ENCODE data around the gene KCNQ1.

KCNQ1 gene

GRCh38 chr11:2674658-2675131 lies 229.9 kb downstream of the KCNQ1 start:
- DNase-seq, result no peak

GRCh38 chr11:2675540-2675939 lies 230.7 kb downstream of the KCNQ1 start:
- no peak for DNase-seq

GRCh38 chr11:2677127-2677526 lies 232.3 kb downstream of the KCNQ1 start:
- DNase-seq, result no peak

GRCh38 chr11:2678396-2678795 lies 233.6 kb downstream of the KCNQ1 start:
- DNase-seq, result no peak

GRCh38 chr11:2679011-2679676 lies 234.3 kb downstream of the KCNQ1 start:
- no peak for DNase-seq

- DNase-seq, result no peak
These were observed 236.8 kb downstream of the KCNQ1 start for GRCh38 chr11:2681408-2682145.

GRCh38 chr11:2683806-2684205 lies 239.0 kb downstream of the KCNQ1 start:
- no peak for DNase-seq

GRCh38 chr11:2684581-2684980 lies 239.8 kb downstream of the KCNQ1 start:
- no peak for DNase-seq

DNA sequence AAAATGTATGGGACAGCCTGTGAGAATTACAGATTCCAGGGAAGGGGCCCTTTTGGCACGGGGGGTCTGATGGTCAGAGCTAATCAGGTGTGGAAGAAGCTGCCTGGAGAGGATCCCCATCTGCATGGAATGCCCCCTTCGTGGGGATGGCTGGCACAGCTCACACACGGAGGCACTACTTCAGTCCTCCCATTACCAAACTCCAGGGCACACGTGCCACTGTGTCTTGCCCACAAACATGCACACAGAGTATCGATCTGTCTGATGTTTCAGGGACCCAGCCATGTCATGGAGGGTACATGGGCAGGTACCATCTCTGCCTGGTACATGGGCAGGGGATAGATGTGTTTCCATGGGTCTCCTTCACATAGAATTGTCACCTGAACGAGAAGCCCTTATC lies 240.2 kb downstream of the KCNQ1 start:
- DNase-seq, result no peak

- no peak for DNase-seq
These were observed 241.0 kb downstream of the KCNQ1 start for GRCh38 chr11:2685566-2686359.

GRCh38 chr11:2686360-2687222 lies 241.8 kb downstream of the KCNQ1 start:
- DNase-seq, result no peak

DNA sequence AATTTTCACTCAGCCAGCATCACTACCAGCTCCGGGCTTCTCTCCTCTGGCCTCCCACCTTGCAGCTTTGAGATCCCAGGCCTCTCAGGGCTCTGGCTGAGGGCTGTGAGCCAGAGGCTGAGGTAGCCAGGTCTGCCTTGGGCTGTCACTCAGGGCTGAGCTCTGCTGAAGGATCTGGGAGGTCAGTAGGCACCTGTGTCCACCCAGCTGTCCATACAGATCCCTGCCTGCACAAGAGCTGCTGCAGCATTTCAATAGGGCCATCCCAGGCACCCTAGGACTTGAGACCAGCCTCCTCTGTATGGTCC lies 242.4 kb downstream of the KCNQ1 start:
- no peak for DNase-seq

DNA sequence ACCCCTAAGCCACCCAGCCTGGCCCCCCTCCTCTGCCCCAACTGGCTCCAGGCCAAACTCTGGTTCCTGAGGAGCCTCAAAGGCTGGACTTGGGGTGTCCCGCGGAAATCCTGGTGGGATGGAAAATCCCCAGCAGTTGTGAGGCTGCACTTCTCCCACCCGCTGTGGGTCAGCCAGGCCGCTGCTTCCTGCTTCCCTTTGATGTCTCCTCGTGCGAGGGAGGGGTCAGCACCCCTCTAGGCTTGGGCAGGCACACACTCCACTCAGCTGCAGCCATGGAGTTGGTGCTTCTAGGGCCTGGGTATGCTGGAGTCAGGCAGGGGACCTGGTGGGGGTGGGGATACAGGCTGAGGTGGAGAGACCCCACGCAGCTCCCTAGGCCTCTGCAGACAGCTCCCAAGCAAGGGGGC lies 243.0 kb downstream of the KCNQ1 start:
- DNase-seq, result no peak

GRCh38 chr11:2688381-2689231 lies 243.8 kb downstream of the KCNQ1 start:
- DNase-seq, result no peak

GRCh38 chr11:2689651-2690575 lies 245.1 kb downstream of the KCNQ1 start:
- DNase-seq, result no peak

GRCh38 chr11:2690596-2691354 lies 246.0 kb downstream of the KCNQ1 start:
- DNase-seq, result no peak

DNA sequence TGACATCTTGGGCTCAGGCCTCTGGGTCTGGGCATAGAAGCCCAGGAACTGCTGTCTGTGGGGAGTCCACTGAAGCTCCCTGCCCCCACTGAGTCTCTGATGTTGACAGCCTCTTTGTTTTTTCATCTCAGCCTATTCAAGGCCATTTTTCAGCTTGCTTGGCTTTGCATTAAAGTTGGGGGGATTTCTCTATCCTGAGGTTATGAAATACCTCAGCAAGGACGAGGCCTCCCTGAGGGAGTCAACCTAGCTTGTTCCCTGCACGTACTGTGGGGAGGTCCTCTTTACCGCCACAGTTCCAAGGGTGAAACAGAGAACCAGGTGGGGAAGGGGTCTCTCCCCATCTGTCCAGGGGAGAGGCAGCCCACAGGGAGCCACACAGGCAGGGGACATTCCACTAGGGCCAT lies 246.6 kb downstream of the KCNQ1 start:
- DNase-seq, result no peak

GRCh38 chr11:2691991-2692875 lies 247.4 kb downstream of the KCNQ1 start:
- no peak for DNase-seq
